Measurements from ENCODE around the gene FBXL13.

FBXL13 gene

GRCh38 chr7:102883098-102883860, 191.3 kb downstream of the FBXL13 start:
- no peaks in the 10 kb centered on the region for H3K27me3 ChIP-seq (replicated peaks in 2 of 5; ENCODE audit: control insufficient read depth in 4 of 5, insufficient read depth in 5 of 5, low read length in 4 of 5)
- H3K4me3 ChIP-seq (ENCODE audit: control insufficient read depth in 1 of 7, extremely low read depth in 1 of 7, insufficient read depth in 4 of 7, low read depth in 2 of 7, low read length in 6 of 7) = no peak overlapping the region
- DNase-seq = peak in 1 of 3 donors; percentile 24
- CTCF ChIA-PET = no interaction called here
- 78% methylated on average over 3 of the region's 6 CpGs for WGBS (ENCODE audit: insufficient coverage)
- peaks cover 0 to 11% (median 5%) of the 10 kb centered on the region in 4 experiments for H3K4me1 ChIP-seq (ENCODE audit: control extremely low read depth in 1 of 4, control insufficient read depth in 4 of 4, insufficient read depth in 4 of 4, low read length in 3 of 4)
- H3K27ac ChIP-seq (ENCODE audit: insufficient read depth in 1 of 2, low read depth in 1 of 2, low read length in 2 of 2, poor library complexity in 1 of 2, severe bottlenecking in 2 of 2) = no peak overlapping the region
- no peaks in the 10 kb centered on the region for H3K9me3 ChIP-seq (ENCODE audit: control extremely low read depth in 1 of 5, control insufficient read depth in 4 of 5, insufficient read depth in 2 of 5, low read depth in 1 of 5, low read length in 4 of 5)
- no peaks in the 10 kb centered on the region for H3K36me3 ChIP-seq (ENCODE audit: control insufficient read depth in 4 of 4, insufficient read depth in 4 of 4, low read length in 3 of 4)
- POLR2A ChIA-PET = no interaction called here

- POLR2A ChIA-PET = no interaction called here
- DNase-seq = peak; percentile 20 to 68 (median 60)
- peaks cover 6 to 19% (median 16%) of the 10 kb centered on the region in 4 experiments for H3K4me1 ChIP-seq (ENCODE audit: control extremely low read depth in 1 of 4, control insufficient read depth in 4 of 4, insufficient read depth in 4 of 4, low read length in 3 of 4)
- H3K4me3 ChIP-seq (ENCODE audit: control insufficient read depth in 1 of 7, extremely low read depth in 1 of 7, insufficient read depth in 4 of 7, low read depth in 2 of 7, low read length in 6 of 7) = no peak overlapping the region
- 100% methylated on average over 2 of the region's 3 CpGs for WGBS (ENCODE audit: insufficient coverage)
- CTCF ChIA-PET = interaction anchor here (1.3 kb wide), 1 partner anchor 186 kb away, joined by 3 read pairs; no protein-coding TSS in a partner anchor
- H3K27ac ChIP-seq (ENCODE audit: insufficient read depth in 1 of 2, low read depth in 1 of 2, low read length in 2 of 2, poor library complexity in 1 of 2, severe bottlenecking in 2 of 2) = no peak overlapping the region
- H3K27me3 ChIP-seq (replicated peaks in 2 of 5; ENCODE audit: control insufficient read depth in 4 of 5, insufficient read depth in 5 of 5, low read length in 4 of 5) = no peaks in the 10 kb centered on the region
- no peaks in the 10 kb centered on the region for H3K9me3 ChIP-seq (ENCODE audit: control extremely low read depth in 1 of 5, control insufficient read depth in 4 of 5, insufficient read depth in 2 of 5, low read depth in 1 of 5, low read length in 4 of 5)
- no peaks in the 10 kb centered on the region for H3K36me3 ChIP-seq (ENCODE audit: control insufficient read depth in 4 of 4, insufficient read depth in 4 of 4, low read length in 3 of 4)
These were observed 198.8 kb downstream of the FBXL13 start for GRCh38 chr7:102875700-102876295.

- no peaks in the 10 kb centered on the region for H3K36me3 ChIP-seq (ENCODE audit: control insufficient read depth in 4 of 4, insufficient read depth in 4 of 4, low read length in 3 of 4)
- POLR2A ChIA-PET = interaction anchor here (1.1 kb wide), 1 partner anchor 18 kb away, joined by 3 read pairs; no protein-coding TSS in a partner anchor
- H3K27ac ChIP-seq (ENCODE audit: insufficient read depth in 1 of 2, low read depth in 1 of 2, low read length in 2 of 2, poor library complexity in 1 of 2, severe bottlenecking in 2 of 2) = no peak overlapping the region
- no peak for DNase-seq
- no peaks in the 10 kb centered on the region for H3K9me3 ChIP-seq (ENCODE audit: control extremely low read depth in 1 of 5, control insufficient read depth in 4 of 5, insufficient read depth in 2 of 5, low read depth in 1 of 5, low read length in 4 of 5)
- H3K27me3 ChIP-seq (replicated peaks in 2 of 5; ENCODE audit: control insufficient read depth in 4 of 5, insufficient read depth in 5 of 5, low read length in 4 of 5) = no peaks in the 10 kb centered on the region
- H3K4me3 ChIP-seq (ENCODE audit: control insufficient read depth in 1 of 7, extremely low read depth in 1 of 7, insufficient read depth in 4 of 7, low read depth in 2 of 7, low read length in 6 of 7) = no peak overlapping the region
- peaks cover 6 to 19% (median 16%) of the 10 kb centered on the region in 4 experiments for H3K4me1 ChIP-seq (ENCODE audit: control extremely low read depth in 1 of 4, control insufficient read depth in 4 of 4, insufficient read depth in 4 of 4, low read length in 3 of 4)
- WGBS (ENCODE audit: insufficient coverage) = no CpG with 5 or more reads among the region's 1 CpG
- CTCF ChIA-PET = interaction anchor here (0.8 kb wide), 1 partner anchor 135 kb away, joined by 3 read pairs; no protein-coding TSS in a partner anchor
These were observed 199.6 kb downstream of the FBXL13 start for GRCh38 chr7:102874966-102875365.

- ChIA-PET POLR2A (interaction anchor here (1.1 kb wide), 1 partner anchor 18 kb away, joined by 3 read pairs; no protein-coding TSS in a partner anchor), CTCF (interaction anchor here (1.4 kb wide), 1 partner anchor 28 kb away, joined by 3 read pairs; no protein-coding TSS in a partner anchor)
- no peaks in the 10 kb centered on the region for H3K9me3 ChIP-seq (ENCODE audit: control extremely low read depth in 1 of 5, control insufficient read depth in 4 of 5, insufficient read depth in 2 of 5, low read depth in 1 of 5, low read length in 4 of 5)
- 55% methylated on average over 3 of the region's 5 CpGs for WGBS (ENCODE audit: insufficient coverage)
- DNase-seq = peak; percentile 60 to 96 (median 90)
- no peaks in the 10 kb centered on the region for H3K27me3 ChIP-seq (replicated peaks in 2 of 5; ENCODE audit: control insufficient read depth in 4 of 5, insufficient read depth in 5 of 5, low read length in 4 of 5)
- H3K4me3 ChIP-seq (ENCODE audit: control insufficient read depth in 1 of 7, extremely low read depth in 1 of 7, insufficient read depth in 4 of 7, low read depth in 2 of 7, low read length in 6 of 7) = no peak overlapping the region
- no peak overlapping the region for H3K27ac ChIP-seq (ENCODE audit: insufficient read depth in 1 of 2, low read depth in 1 of 2, low read length in 2 of 2, poor library complexity in 1 of 2, severe bottlenecking in 2 of 2)
- no peaks in the 10 kb centered on the region for H3K36me3 ChIP-seq (ENCODE audit: control insufficient read depth in 4 of 4, insufficient read depth in 4 of 4, low read length in 3 of 4)
- peaks cover 6 to 19% (median 16%) of the 10 kb centered on the region in 4 experiments for H3K4me1 ChIP-seq (ENCODE audit: control extremely low read depth in 1 of 4, control insufficient read depth in 4 of 4, insufficient read depth in 4 of 4, low read length in 3 of 4)
These were observed 200.3 kb downstream of the FBXL13 start for GRCh38 chr7:102874166-102874829.

GRCh38 chr7:102873470-102874165, 201.0 kb downstream of the FBXL13 start:
- DNase-seq = no peak
- no peaks in the 10 kb centered on the region for H3K36me3 ChIP-seq (ENCODE audit: control insufficient read depth in 4 of 4, insufficient read depth in 4 of 4, low read length in 3 of 4)
- 89% methylated on average over 4 of the region's 4 CpGs for WGBS (ENCODE audit: insufficient coverage)
- no peaks in the 10 kb centered on the region for H3K27me3 ChIP-seq (replicated peaks in 2 of 5; ENCODE audit: control insufficient read depth in 4 of 5, insufficient read depth in 5 of 5, low read length in 4 of 5)
- POLR2A ChIA-PET = interaction anchor here (1.1 kb wide), 1 partner anchor 19 kb away, joined by 3 read pairs; no protein-coding TSS in a partner anchor
- no peak overlapping the region for H3K4me3 ChIP-seq (ENCODE audit: control insufficient read depth in 1 of 7, extremely low read depth in 1 of 7, insufficient read depth in 4 of 7, low read depth in 2 of 7, low read length in 6 of 7)
- peaks cover 6 to 19% (median 16%) of the 10 kb centered on the region in 4 experiments for H3K4me1 ChIP-seq (ENCODE audit: control extremely low read depth in 1 of 4, control insufficient read depth in 4 of 4, insufficient read depth in 4 of 4, low read length in 3 of 4)
- H3K9me3 ChIP-seq (ENCODE audit: control extremely low read depth in 1 of 5, control insufficient read depth in 4 of 5, insufficient read depth in 2 of 5, low read depth in 1 of 5, low read length in 4 of 5) = no peaks in the 10 kb centered on the region
- CTCF ChIA-PET = interaction anchor here (0.8 to 1.4 kb wide), 2 partner anchors 29 to 188 kb away, joined by 3 read pairs; no protein-coding TSS in a partner anchor
- no peak overlapping the region for H3K27ac ChIP-seq (ENCODE audit: insufficient read depth in 1 of 2, low read depth in 1 of 2, low read length in 2 of 2, poor library complexity in 1 of 2, severe bottlenecking in 2 of 2)

GRCh38 chr7:102872460-102872859, 202.1 kb downstream of the FBXL13 start:
- Histone ChIP-seq H3K27ac (ENCODE audit: insufficient read depth in 1 of 2, low read depth in 1 of 2, low read length in 2 of 2, poor library complexity in 1 of 2, severe bottlenecking in 2 of 2) (no peak overlapping the region), H3K27me3 (replicated peaks in 2 of 5; ENCODE audit: control insufficient read depth in 4 of 5, insufficient read depth in 5 of 5, low read length in 4 of 5) (no peaks in the 10 kb centered on the region), H3K4me3 (ENCODE audit: control insufficient read depth in 1 of 7, extremely low read depth in 1 of 7, insufficient read depth in 4 of 7, low read depth in 2 of 7, low read length in 6 of 7) (no peak overlapping the region), H3K36me3 (ENCODE audit: control insufficient read depth in 4 of 4, insufficient read depth in 4 of 4, low read length in 3 of 4) (no peaks in the 10 kb centered on the region), H3K4me1 (ENCODE audit: control extremely low read depth in 1 of 4, control insufficient read depth in 4 of 4, insufficient read depth in 4 of 4, low read length in 3 of 4) (peaks cover 6 to 19% (median 16%) of the 10 kb centered on the region in 4 experiments), H3K9me3 (ENCODE audit: control extremely low read depth in 1 of 5, control insufficient read depth in 4 of 5, insufficient read depth in 2 of 5, low read depth in 1 of 5, low read length in 4 of 5) (no peaks in the 10 kb centered on the region)
- POLR2A ChIA-PET = no interaction called here
- CTCF ChIA-PET = no interaction called here
- WGBS (ENCODE audit: insufficient coverage) = 95% methylated on average over 2 of the region's 2 CpGs
- DNase-seq = peak in 1 of 3 donors; percentile 16

Measured in common myeloid progenitor, CD34-positive (primary cell).